GM23338 (cell line): ENCODE measurements around the gene ZNF555. TPM values are rescaled to one million over a fixed set of nuclear protein-coding genes. Genes with fewer than 3 reads are reported as not detected.

Experiments
- ATAC-seq: fragments of 200-7000 bp; cut with Tn5 transposase; 3 replicates; pipeline ENCODE4 v1.9.1; 2020
- DNase-seq: peaks from one replicate; pipeline ENCODE4 v3.0.0-alpha.2; 2015; ENCODE audit warnings: low spot score
- H2AFZ ChIP-seq: fragments of 200-600 bp; sonication (generic); 2 replicates; pipeline ENCODE4 v1.8.0; 2016; ENCODE audit warnings: antibody characterized with exemption, mild to moderate bottlenecking, moderate library complexity
- H3F3A ChIP-seq: fragments of 200-600 bp; sonication (generic); replicated peaks from 2 replicates; pipeline ENCODE4 v1.8.0; 2017; ENCODE audit warnings: antibody characterized with exemption, mixed run types, low read depth
- H3K27ac ChIP-seq: fragments of 200-600 bp; sonication (generic); 2 replicates; pipeline ENCODE4 v1.6.1; 2016; ENCODE audit warnings: low read depth
- H3K27me3 ChIP-seq: fragments of 200-600 bp; sonication (generic); 2 replicates; pipeline ENCODE4 v1.8.0; 2016; ENCODE audit warnings: mild to moderate bottlenecking, mixed run types, moderate library complexity; ENCODE audit not compliant: insufficient read depth
- H3K36me3 ChIP-seq: fragments of 200-600 bp; sonication (generic); 2 replicates; pipeline ENCODE4 v1.8.0; 2016; ENCODE audit warnings: mild to moderate bottlenecking; ENCODE audit not compliant: insufficient read depth
- H3K4me1 ChIP-seq: fragments of 200-600 bp; sonication (generic); 2 replicates; pipeline ENCODE4 v1.8.0; 2016; ENCODE audit warnings: mild to moderate bottlenecking, moderate library complexity; ENCODE audit not compliant: insufficient read depth
- H3K4me2 ChIP-seq: fragments of 200-600 bp; sonication (generic); 2 replicates; pipeline ENCODE4 v1.7.1; 2017; ENCODE audit warnings: mixed run types
- H3K4me3 ChIP-seq: fragments of 200-600 bp; sonication (generic); 2 replicates; pipeline ENCODE4 v1.6.1; 2016; ENCODE audit warnings: mixed run types
- H3K79me2 ChIP-seq: fragments of 200-600 bp; sonication (generic); replicated peaks from 2 replicates; pipeline ENCODE4 v1.8.0; 2017; ENCODE audit warnings: mild to moderate bottlenecking; ENCODE audit not compliant: insufficient read depth
- H3K9me2 ChIP-seq: fragments of 200-600 bp; sonication (generic); 2 replicates; pipeline ENCODE4 v1.8.0; 2017; ENCODE audit not compliant: insufficient read depth
- H4K20me1 ChIP-seq: fragments of 200-600 bp; sonication (generic); replicated peaks from 2 replicates; pipeline ENCODE4 v1.8.0; 2017; ENCODE audit warnings: mild to moderate bottlenecking; ENCODE audit not compliant: insufficient read depth
- H3K27ac Mint-ChIP-seq: 2 replicates; pipeline ENCODE4 v1.8.0; 2020; ENCODE audit warnings: inconsistent platforms, mild to moderate bottlenecking, moderate library complexity, mixed read lengths
- H3K27me3 Mint-ChIP-seq: 3 replicates; pipeline ENCODE4 v1.8.0; 2022; ENCODE audit warnings: low read depth, mild to moderate bottlenecking, moderate library complexity, mixed read lengths, inconsistent platforms; ENCODE audit not compliant: insufficient read depth, poor library complexity
- H3K36me3 Mint-ChIP-seq: 3 replicates; pipeline ENCODE4 v1.8.0; 2021; ENCODE audit warnings: low read depth, mild to moderate bottlenecking, inconsistent platforms, moderate library complexity, mixed read lengths
- H3K4me1 Mint-ChIP-seq: 3 replicates; pipeline ENCODE4 v1.8.0; 2020; ENCODE audit warnings: mild to moderate bottlenecking, inconsistent platforms, mixed read lengths
- H3K4me3 Mint-ChIP-seq: 3 replicates; pipeline ENCODE4 v1.8.0; 2021; ENCODE audit warnings: moderate library complexity, mild to moderate bottlenecking, inconsistent platforms, mixed read lengths
- H3K9me3 Mint-ChIP-seq: 3 replicates; pipeline ENCODE4 v1.8.0; 2020; ENCODE audit warnings: moderate library complexity, mild to moderate bottlenecking, inconsistent platforms, mixed read lengths
- ETS1 ChIP-seq: IDR thresholded peaks from 2 replicates; pipeline ENCODE4 v1.6.1; 2016; ENCODE audit warnings: antibody characterized with exemption
- EZH2 ChIP-seq: fragments of 200-600 bp; sonication (generic); IDR thresholded peaks from one replicate; pipeline ENCODE4 v1.8.0; 2017; ENCODE audit warnings: antibody characterized with exemption, mild to moderate bottlenecking, low read depth; ENCODE audit not compliant: unreplicated experiment
- NANOG ChIP-seq: IDR thresholded peaks from 2 replicates; pipeline ENCODE4 v1.6.1; 2016; ENCODE audit warnings: antibody characterized with exemption, borderline replicate concordance
- STAT1 ChIP-seq: IDR thresholded peaks from one replicate; pipeline ENCODE4 v1.6.1; 2016; ENCODE audit warnings: antibody characterized with exemption; ENCODE audit not compliant: unreplicated experiment
- ZNF331 ChIP-seq: fragments of 250-450 bp; sonication (Bioruptor Pico); IDR thresholded peaks from 2 replicates; pipeline ENCODE4 v1.5.0; 2020; ENCODE audit warnings: low read depth, mild to moderate bottlenecking, moderate library complexity
- ZNF462 ChIP-seq: fragments of 250-450 bp; sonication (Bioruptor Pico); IDR thresholded peaks from 2 replicates; pipeline ENCODE4 v1.5.0; 2020; ENCODE audit warnings: mild to moderate bottlenecking, moderate library complexity
- polyA plus RNA-seq: library from polyadenylated mRNA; unstranded; fragments of >200 nt; fragmentation: Nextera tagmentation; extraction: Ambion mirVana; gene quantifications from 2 replicates; pipeline ENCODE4 v1.2.1, GENCODE V29; 2016
- total RNA-seq: library from RNA; depleted of rRNA; stranded (reverse); fragments of >200 nt; shearing (Covaris generic); gene quantifications from 2 replicates; pipeline ENCODE4 v1.2.3, GENCODE V29; 2014
- TF ChIP-seq, protein P1 (sequence below), 2 experiments: fragments of 200-600 bp in 1 of 2; sonication (generic) in 1 of 2; conservative IDR thresholded peaks; 2 replicates each; pipeline versions ENCODE4 v1.5.1 to v1.6.1; 2016 to 2017; ENCODE audit warnings: antibody characterized with exemption in 2 of 2, low read depth in 2 of 2, mild to moderate bottlenecking in 2 of 2, moderate library complexity in 1 of 2

Gene ZNF555
- total and polyA plus RNA-seq, 2 experiments from 2014 or later, result 3.5 to 7.5 TPM

DNA sequence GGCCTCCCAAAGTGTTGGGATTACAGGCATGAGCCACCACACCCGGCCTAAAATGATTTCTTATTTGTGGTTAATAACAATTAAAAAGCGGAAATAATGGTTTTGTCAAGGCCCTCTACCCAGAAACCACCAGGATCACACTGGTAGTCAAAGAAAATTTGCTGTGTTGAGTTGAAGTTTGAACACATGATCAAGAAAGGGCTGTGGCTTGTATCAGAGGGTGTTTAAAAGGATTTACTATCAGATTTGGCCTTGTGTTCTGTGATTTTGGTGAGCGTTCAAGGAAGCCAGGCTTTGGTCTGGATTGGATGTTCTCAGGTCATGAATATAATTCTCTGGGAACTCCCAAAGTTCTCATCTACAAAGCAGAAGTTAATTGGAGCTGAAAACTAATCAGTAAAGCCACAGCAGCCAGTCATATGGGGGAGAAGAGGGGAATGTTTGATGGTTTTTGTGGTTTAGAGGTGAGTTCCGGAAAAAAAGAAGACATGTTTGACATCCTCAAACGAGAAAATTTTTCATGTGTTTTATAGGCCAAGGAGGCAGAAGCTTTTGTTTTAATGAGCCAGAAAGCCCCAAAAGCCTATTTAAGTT lies 15.3 kb downstream of the ZNF555 start (continued):
- no peak for TF ChIP-seq ETS1

GRCh38 chr19:2858864-2859263 lies 17.6 kb downstream of the ZNF555 start:
- no peaks in the 10 kb centered on the region for H3K4me1 ChIP-seq
- H3K4me1 Mint-ChIP-seq, result no peaks in the 10 kb centered on the region
- no peak for DNase-seq
- H3K27me3 ChIP-seq, result no peaks in the 10 kb centered on the region
- ATAC-seq, result no peak
- no peak overlapping the region for H3K27ac ChIP-seq
- H3K4me3 ChIP-seq, result no peak overlapping the region
- H3K9me3 Mint-ChIP-seq, result peaks cover 93% of the 10 kb centered on the region
- H3K27me3 Mint-ChIP-seq, result peaks cover 11% of the 10 kb centered on the region
- H4K20me1 ChIP-seq, result no peaks in the 10 kb centered on the region
- no peaks in the 10 kb centered on the region for H3F3A ChIP-seq
- no peak overlapping the region for H2AFZ ChIP-seq
- no peaks in the 10 kb centered on the region for H3K79me2 ChIP-seq
- peaks cover 53% of the 10 kb centered on the region for H3K36me3 Mint-ChIP-seq
- no peak overlapping the region for H3K4me3 Mint-ChIP-seq
- no peak for TF ChIP-seq NANOG
- TF ChIP-seq, protein P1, sequence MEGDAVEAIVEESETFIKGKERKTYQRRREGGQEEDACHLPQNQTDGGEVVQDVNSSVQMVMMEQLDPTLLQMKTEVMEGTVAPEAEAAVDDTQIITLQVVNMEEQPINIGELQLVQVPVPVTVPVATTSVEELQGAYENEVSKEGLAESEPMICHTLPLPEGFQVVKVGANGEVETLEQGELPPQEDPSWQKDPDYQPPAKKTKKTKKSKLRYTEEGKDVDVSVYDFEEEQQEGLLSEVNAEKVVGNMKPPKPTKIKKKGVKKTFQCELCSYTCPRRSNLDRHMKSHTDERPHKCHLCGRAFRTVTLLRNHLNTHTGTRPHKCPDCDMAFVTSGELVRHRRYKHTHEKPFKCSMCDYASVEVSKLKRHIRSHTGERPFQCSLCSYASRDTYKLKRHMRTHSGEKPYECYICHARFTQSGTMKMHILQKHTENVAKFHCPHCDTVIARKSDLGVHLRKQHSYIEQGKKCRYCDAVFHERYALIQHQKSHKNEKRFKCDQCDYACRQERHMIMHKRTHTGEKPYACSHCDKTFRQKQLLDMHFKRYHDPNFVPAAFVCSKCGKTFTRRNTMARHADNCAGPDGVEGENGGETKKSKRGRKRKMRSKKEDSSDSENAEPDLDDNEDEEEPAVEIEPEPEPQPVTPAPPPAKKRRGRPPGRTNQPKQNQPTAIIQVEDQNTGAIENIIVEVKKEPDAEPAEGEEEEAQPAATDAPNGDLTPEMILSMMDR (conservative IDR thresholded peaks at IDR 0.05; ENCODE audit: low read depth in 2 of 2), result 0 out of 4 replicates have a peak, but pooled peaks of 1 of the 2 experiments have one; percentile 12
- no peaks in the 10 kb centered on the region for H3K9me2 ChIP-seq
- H3K4me2 ChIP-seq, result no peak overlapping the region
- peaks cover 21% of the 10 kb centered on the region for H3K36me3 ChIP-seq
- no peak overlapping the region for H3K27ac Mint-ChIP-seq

DNA sequence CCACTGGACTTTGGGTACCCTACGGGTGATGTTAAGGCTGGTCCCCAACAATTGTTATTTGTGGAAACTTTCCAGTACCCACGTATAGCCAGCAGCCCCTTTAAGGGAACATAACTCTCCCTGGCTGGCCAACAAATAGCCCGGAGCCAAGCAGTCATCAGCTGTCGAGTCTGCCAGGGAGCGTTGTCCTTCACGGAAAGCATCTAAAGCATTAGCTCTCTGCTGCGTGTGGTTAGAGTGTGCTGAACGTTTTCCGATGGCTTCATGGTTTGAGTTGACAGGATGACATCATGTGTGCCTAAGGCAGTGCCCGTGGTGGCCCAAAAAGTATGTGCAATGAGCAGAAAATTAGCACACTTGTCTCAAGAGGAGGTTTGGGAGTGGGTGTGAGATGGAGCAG lies 22.5 kb downstream of the ZNF555 start:
- DNase-seq (no peak), ATAC-seq (no peak)
- Histone ChIP-seq H3F3A (no peaks in the 10 kb centered on the region), H3K36me3 (no peaks in the 10 kb centered on the region; the same call in 1 of the 2 replicates), H4K20me1 (no peaks in the 10 kb centered on the region), H3K4me1 (no peaks in the 10 kb centered on the region), H3K4me3 (no peak overlapping the region), H2AFZ (no peak overlapping the region), H3K27me3 (no peaks in the 10 kb centered on the region), H3K4me2 (no peak overlapping the region), H3K9me2 (no peaks in the 10 kb centered on the region), H3K27ac (no peak overlapping the region), H3K79me2 (no peaks in the 10 kb centered on the region)
- Mint-ChIP-seq H3K27ac (no peak overlapping the region), H3K9me3 (peaks cover 90% of the 10 kb centered on the region), H3K4me1 (no peaks in the 10 kb centered on the region), H3K4me3 (no peak overlapping the region), H3K36me3 (peaks cover 41% of the 10 kb centered on the region), H3K27me3 (peaks cover 4% of the 10 kb centered on the region)
- TF ChIP-seq ZNF462 (CRISPR knock-in tag), result no peak
- no peak for TF ChIP-seq ZNF331 (CRISPR knock-in tag)
- TF ChIP-seq STAT1, result no peak
- TF ChIP-seq, protein P1 (conservative IDR thresholded peaks at IDR 0.05; ENCODE audit: low read depth in 2 of 2), result no peak
- TF ChIP-seq EZH2, result no peak
